Upper lobe of right lung (tissue), 1 donor: ENCODE results near the gene SIAE. TPM values are rescaled to one million over a fixed set of nuclear protein-coding genes. Genes with fewer than 3 reads are reported as not detected.

Source experiments
- ATAC-seq: fragments of 200-7000 bp; cut with Tn5 transposase; one replicate; pipeline ENCODE4 v1.9.1; 2020; ENCODE audit warnings: mild to moderate bottlenecking, moderate library complexity
- DNase-seq: peaks from one replicate; pipeline ENCODE4 v3.0.0-alpha.2; 2020
- H3K27ac ChIP-seq: fragments of 200-600 bp; one replicate; pipeline ENCODE4 v1.8.0; 2022
- H3K27me3 ChIP-seq: fragments of 200-600 bp; one replicate; pipeline ENCODE4 v1.8.0; 2022; ENCODE audit warnings: mild to moderate bottlenecking
- H3K36me3 ChIP-seq: fragments of 200-600 bp; one replicate; pipeline ENCODE4 v1.8.0; 2022
- H3K4me1 ChIP-seq: fragments of 200-600 bp; one replicate; pipeline ENCODE4 v1.8.0; 2022
- H3K4me3 ChIP-seq: fragments of 200-600 bp; one replicate; pipeline ENCODE4 v1.8.0; 2022; ENCODE audit warnings: mild to moderate bottlenecking
- H3K9me3 ChIP-seq: fragments of 200-600 bp; one replicate; pipeline ENCODE4 v1.8.0; 2022
- CTCF ChIP-seq: fragments of 200-600 bp; IDR thresholded peaks from one replicate; pipeline ENCODE4 v1.8.0; 2022; ENCODE audit warnings: antibody characterized with exemption
- intact Hi-C: fragments of 100-400 bp; cut with DNase I; formaldehyde crosslinking; loops from one replicate; pipeline ENCODE4 v1.11.0; 2022
- total RNA-seq: library from RNA; stranded (reverse); fragmentation: NEBNext Ultra II Directional; extraction: Animal tissue kit (Norgen Biotek cat#: 25700); gene quantifications from one replicate; pipeline ENCODE4 v1.2.1, GENCODE V29; 2021
- donor health status: DM: no; HTN: yes; CAD: no; lungs with severe emphysema.

Gene SIAE
- total RNA-seq, 1 donor from 2014 or later: 41.6 TPM

- H3K9me3 ChIP-seq: no peaks in the 10 kb centered on the region
- no peak overlapping the region for H3K4me3 ChIP-seq
- ATAC-seq: no peak
- H3K4me1 ChIP-seq: no peaks in the 10 kb centered on the region
- no peak overlapping the region for H3K27ac ChIP-seq
- no peak for DNase-seq
- intact Hi-C loops: no loop called here
- H3K36me3 ChIP-seq: peaks cover 22% of the 10 kb centered on the region
- TF ChIP-seq CTCF: no peak
- no peaks in the 10 kb centered on the region for H3K27me3 ChIP-seq
Measured at GRCh38 chr11:124663861-124664260, 9.7 kb downstream of the SIAE start.

DNA sequence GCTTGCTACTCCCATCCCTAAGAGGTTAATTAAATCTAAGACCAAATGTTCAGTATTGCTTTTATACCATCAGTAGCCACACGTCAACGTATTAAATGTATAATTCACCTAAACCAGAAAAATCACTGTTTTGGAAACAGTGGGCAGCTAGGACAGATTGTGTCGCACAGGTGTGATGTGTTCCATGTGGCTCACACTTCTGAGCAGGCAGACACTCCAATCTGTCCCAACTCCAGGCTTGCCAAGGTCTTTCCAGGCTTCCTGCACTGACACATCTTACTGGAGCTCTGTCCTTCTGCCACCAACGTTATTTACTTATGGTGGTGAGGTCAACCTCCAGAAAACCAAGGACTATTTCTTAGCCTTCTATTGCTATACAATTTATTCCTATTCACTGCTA is 11.4 kb downstream of the SIAE start:
- intact Hi-C loops: no loop called here
- Histone ChIP-seq H3K27ac (no peak overlapping the region), H3K27me3 (no peaks in the 10 kb centered on the region), H3K4me1 (no peaks in the 10 kb centered on the region), H3K9me3 (no peaks in the 10 kb centered on the region), H3K4me3 (no peak overlapping the region), H3K36me3 (peaks cover 19% of the 10 kb centered on the region)
- DNase-seq (no peak), ATAC-seq (no peak)
- TF ChIP-seq CTCF: no peak

DNA sequence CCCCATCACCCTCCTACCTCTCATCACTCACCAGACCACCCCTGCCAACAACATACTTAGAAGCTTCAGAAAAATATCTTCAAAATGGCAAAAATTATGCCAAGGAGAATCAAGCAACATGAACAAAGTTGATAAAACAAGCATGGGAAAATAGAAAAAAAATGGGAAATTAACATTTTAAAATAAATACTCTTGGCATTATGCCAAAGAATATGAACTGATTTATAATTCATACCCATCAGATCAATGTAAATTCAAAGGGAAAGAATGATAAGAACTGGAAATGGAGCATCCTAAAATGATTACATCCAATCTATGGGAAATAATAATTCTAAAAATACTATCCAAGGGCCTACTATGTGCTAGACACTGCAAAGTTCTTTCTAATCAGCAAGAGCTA is 12.0 kb downstream of the SIAE start:
- intact Hi-C loops: no loop called here
- Histone ChIP-seq H3K27ac (no peak overlapping the region), H3K4me1 (no peaks in the 10 kb centered on the region), H3K27me3 (no peaks in the 10 kb centered on the region), H3K4me3 (no peak overlapping the region), H3K9me3 (no peaks in the 10 kb centered on the region), H3K36me3 (peaks cover 16% of the 10 kb centered on the region)
- TF ChIP-seq CTCF: no peak
- ATAC-seq: no peak
- DNase-seq: no peak

GRCh38 chr11:124658986-124659385 is 14.6 kb downstream of the SIAE start:
- no peak for TF ChIP-seq CTCF
- no peak overlapping the region for H3K27ac ChIP-seq
- peaks cover under 1% of the 10 kb centered on the region for H3K36me3 ChIP-seq
- intact Hi-C loops: no loop called here
- H3K27me3 ChIP-seq: no peaks in the 10 kb centered on the region
- H3K9me3 ChIP-seq: no peaks in the 10 kb centered on the region
- ATAC-seq: no peak
- no peak for DNase-seq
- H3K4me1 ChIP-seq: no peaks in the 10 kb centered on the region
- no peak overlapping the region for H3K4me3 ChIP-seq

GRCh38 chr11:124658501-124658900 is 15.0 kb downstream of the SIAE start:
- Histone ChIP-seq H3K4me1 (no peaks in the 10 kb centered on the region), H3K27me3 (no peaks in the 10 kb centered on the region), H3K36me3 (no peaks in the 10 kb centered on the region), H3K4me3 (no peak overlapping the region), H3K27ac (no peak overlapping the region), H3K9me3 (no peaks in the 10 kb centered on the region)
- TF ChIP-seq CTCF: no peak
- intact Hi-C loops: no loop called here
- no peak for DNase-seq
- ATAC-seq: no peak

GRCh38 chr11:124657904-124658303 is 15.6 kb downstream of the SIAE start:
- H3K9me3 ChIP-seq: no peaks in the 10 kb centered on the region
- no peaks in the 10 kb centered on the region for H3K4me1 ChIP-seq
- ATAC-seq (no peak), DNase-seq (no peak)
- no peak overlapping the region for H3K27ac ChIP-seq
- no peaks in the 10 kb centered on the region for H3K27me3 ChIP-seq
- no peak overlapping the region for H3K4me3 ChIP-seq
- intact Hi-C loops: no loop called here
- H3K36me3 ChIP-seq: no peaks in the 10 kb centered on the region
- no peak for TF ChIP-seq CTCF
